SK-N-MC (cell line): ENCODE data around the gene PTPN21.

ENCODE experiments used
- DNase-seq: peaks from one replicate; pipeline ENCODE4 v3.0.0-alpha.2; 2011; ENCODE audit warnings: low read depth, low spot score
- H3K27ac ChIP-seq: fragments of 200-600 bp; sonication (generic); 2 replicates; pipeline ENCODE4 v1.5.1; 2016; ENCODE audit warnings: mixed run types
- H3K36me3 ChIP-seq: fragments of 200-600 bp; sonication (generic); 2 replicates; pipeline ENCODE4 v1.6.1; 2017; ENCODE audit warnings: antibody characterized with exemption, low read length, mixed read lengths; ENCODE audit not compliant: insufficient read depth
- H3K4me3 ChIP-seq: fragments of 200-600 bp; sonication (generic); 2 replicates; pipeline ENCODE4 v1.5.1; 2016
- H3K9ac ChIP-seq: fragments of 200-600 bp; sonication (generic); 2 replicates; pipeline ENCODE4 v1.8.0; 2017; ENCODE audit warnings: mixed run types, mixed read lengths; ENCODE audit not compliant: insufficient read length
- H3K9me3 ChIP-seq: fragments of 200-600 bp; sonication (generic); 2 replicates; pipeline ENCODE4 v1.6.1; 2017; ENCODE audit warnings: low read depth, mild to moderate bottlenecking, antibody characterized with exemption, low read length, moderate library complexity, mixed read lengths
- EZH2 ChIP-seq: fragments of 200-600 bp; sonication (generic); IDR thresholded peaks from one replicate; pipeline ENCODE4 v1.6.1; 2017; ENCODE audit warnings: antibody characterized with exemption
- FOXP2 ChIP-seq: optimal IDR thresholded peaks from 2 replicates; pipeline ENCODE3; 2011; ENCODE audit warnings: mild to moderate bottlenecking, moderate library complexity; ENCODE audit not compliant: insufficient read depth; ENCODE audit errors: extremely low read length, control extremely low read depth
- POLR2AphosphoS5 ChIP-seq: IDR thresholded peaks from 2 replicates; pipeline ENCODE4 v1.6.1; 2012; ENCODE audit warnings: mild to moderate bottlenecking, low read depth, low read length, borderline replicate concordance

The PTPN21 gene

GRCh38 chr14:88476214-88476774 is 78.5 kb downstream of the PTPN21 start:
- no peaks in the 10 kb centered on the region for H3K36me3 ChIP-seq
- no peak for DNase-seq
- H3K27ac ChIP-seq, result no peak overlapping the region
- H3K9ac ChIP-seq, result no peak overlapping the region
- TF ChIP-seq FOXP2 (no peak), POLR2AphosphoS5 (no peak), EZH2 (no peak)
- H3K4me3 ChIP-seq, result no peak overlapping the region
- H3K9me3 ChIP-seq, result no peaks in the 10 kb centered on the region

DNA sequence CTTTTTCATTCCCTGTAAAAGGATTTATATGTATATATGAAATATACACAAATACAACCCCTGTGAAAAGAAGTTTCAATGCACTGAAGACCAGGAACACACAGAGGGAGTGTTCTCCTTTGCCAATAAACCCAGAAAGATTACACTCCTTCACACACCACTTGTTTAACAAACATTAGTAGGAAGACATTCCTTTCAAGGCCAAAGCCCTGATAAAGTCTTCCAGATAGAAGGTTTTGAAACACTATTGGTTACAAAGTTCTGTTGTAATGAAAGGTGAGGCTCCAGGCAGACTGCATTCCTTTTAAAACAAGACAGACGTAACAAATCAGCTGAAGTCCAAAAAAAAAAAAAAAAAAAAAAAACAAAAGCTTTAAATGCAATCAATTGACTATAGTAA is 81.0 kb downstream of the PTPN21 start:
- no peak for TF ChIP-seq POLR2AphosphoS5
- TF ChIP-seq FOXP2, result no peak
- TF ChIP-seq EZH2, result no peak
- Histone ChIP-seq H3K27ac (no peak overlapping the region), H3K36me3 (no peaks in the 10 kb centered on the region), H3K4me3 (no peak overlapping the region), H3K9ac (no peak overlapping the region), H3K9me3 (no peaks in the 10 kb centered on the region)
- no peak for DNase-seq

DNA sequence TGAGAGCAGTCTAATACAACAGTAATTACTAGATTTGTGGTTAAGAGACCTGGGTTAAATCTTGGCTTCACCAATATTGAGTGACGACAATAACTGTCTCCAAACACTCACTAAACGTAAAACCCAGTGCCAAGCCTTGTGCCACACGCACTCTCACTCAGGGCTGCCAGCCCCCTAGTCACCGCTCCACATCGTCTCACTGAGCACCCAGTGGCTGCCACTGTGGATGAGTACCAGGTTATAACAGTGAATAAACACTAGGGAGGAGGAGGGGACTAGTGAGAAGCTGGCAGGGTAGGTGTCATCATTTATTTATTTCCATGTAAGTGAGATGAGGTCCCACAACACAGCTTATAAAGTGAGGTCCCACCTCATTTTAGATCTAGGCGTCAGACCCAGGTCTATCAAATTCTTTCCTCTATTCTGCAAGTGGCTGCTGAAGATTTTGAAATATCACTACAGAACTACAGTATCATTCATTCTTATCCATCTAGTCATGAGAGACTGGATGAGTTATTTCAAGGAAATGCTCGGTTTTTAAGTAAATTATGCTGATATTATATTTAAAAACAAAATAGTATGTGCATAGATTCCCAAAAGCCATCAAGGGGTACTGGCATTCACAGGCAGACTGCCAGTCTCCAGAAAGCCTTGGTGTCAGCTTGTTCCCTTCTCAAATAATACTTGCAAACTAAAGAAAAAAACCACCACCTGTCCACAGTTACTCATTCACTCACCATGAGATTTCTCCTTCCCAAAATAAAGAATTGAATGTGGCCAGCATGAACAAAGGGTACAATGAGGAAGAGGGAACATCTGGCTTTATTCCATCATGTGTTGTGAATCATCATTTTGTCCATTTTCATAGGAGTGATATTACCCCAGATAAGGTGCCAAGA is 84.0 kb downstream of the PTPN21 start:
- TF ChIP-seq POLR2AphosphoS5, result no peak
- TF ChIP-seq FOXP2, result no peak
- TF ChIP-seq EZH2, result no peak
- H3K4me3 ChIP-seq, result no peak overlapping the region
- DNase-seq, result no peak
- H3K9me3 ChIP-seq, result no peaks in the 10 kb centered on the region
- H3K27ac ChIP-seq, result no peak overlapping the region
- H3K36me3 ChIP-seq, result no peaks in the 10 kb centered on the region
- H3K9ac ChIP-seq, result no peak overlapping the region

DNA sequence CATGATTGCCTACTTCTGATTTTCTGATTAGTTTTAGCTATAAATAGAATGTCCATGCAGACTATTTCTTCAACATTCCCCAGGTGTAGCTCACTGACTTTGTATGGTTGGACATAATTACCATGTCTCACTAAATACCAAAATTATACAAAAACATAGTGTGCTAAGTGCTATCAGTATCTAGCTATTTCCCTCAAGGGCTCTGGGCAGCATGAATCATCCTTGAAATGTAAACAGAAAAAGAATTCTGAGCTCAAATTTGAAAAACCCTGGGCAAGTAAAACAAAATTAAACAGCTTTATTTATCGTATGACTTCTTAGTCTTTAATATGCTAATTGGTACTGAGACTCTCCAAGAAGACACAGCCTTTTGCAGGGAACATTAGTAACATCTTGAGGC is 86.4 kb downstream of the PTPN21 start:
- no peaks in the 10 kb centered on the region for H3K36me3 ChIP-seq
- TF ChIP-seq POLR2AphosphoS5 (no peak), FOXP2 (no peak), EZH2 (no peak)
- no peak for DNase-seq

DNA sequence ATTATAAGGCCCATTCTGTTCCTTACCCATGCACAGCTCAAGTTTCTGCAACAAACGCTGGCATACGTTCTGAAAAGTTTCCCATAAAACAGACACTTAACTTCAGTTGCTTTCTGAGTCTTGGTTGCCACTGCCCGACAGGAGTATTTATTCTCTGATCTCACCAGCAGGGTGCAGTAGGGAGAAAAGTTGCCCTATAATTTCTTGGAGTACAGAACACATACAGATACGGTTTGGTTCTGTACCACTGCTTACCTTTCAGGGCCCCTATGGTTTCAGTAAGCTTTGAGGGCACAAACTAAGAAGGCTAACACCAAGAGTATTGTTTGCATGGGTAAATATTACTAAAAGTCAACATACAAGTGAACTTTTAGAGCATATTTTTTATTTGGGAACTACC is 91.5 kb downstream of the PTPN21 start:
- TF ChIP-seq EZH2, result no peak
- TF ChIP-seq POLR2AphosphoS5, result no peak
- DNase-seq, result no peak
- no peaks in the 10 kb centered on the region for H3K36me3 ChIP-seq
- no peak overlapping the region for H3K9ac ChIP-seq
- no peak overlapping the region for H3K27ac ChIP-seq
- no peak overlapping the region for H3K4me3 ChIP-seq
- no peaks in the 10 kb centered on the region for H3K9me3 ChIP-seq

More for the DNA sequence above, 86.4 kb downstream of the PTPN21 start:
- no peaks in the 10 kb centered on the region for H3K9me3 ChIP-seq
- H3K27ac ChIP-seq, result no peak overlapping the region
- H3K9ac ChIP-seq, result no peak overlapping the region
- H3K4me3 ChIP-seq, result no peak overlapping the region

GRCh38 chr14:88454886-88455285 is 99.9 kb downstream of the PTPN21 start:
- H3K36me3 ChIP-seq, result no peaks in the 10 kb centered on the region
- no peaks in the 10 kb centered on the region for H3K9me3 ChIP-seq
- H3K27ac ChIP-seq, result no peak overlapping the region
- TF ChIP-seq EZH2, result no peak
- no peak for TF ChIP-seq FOXP2
- TF ChIP-seq POLR2AphosphoS5, result no peak
- H3K4me3 ChIP-seq, result no peak overlapping the region
- no peak for DNase-seq
- no peak overlapping the region for H3K9ac ChIP-seq

GRCh38 chr14:88452231-88452630 is 102.6 kb downstream of the PTPN21 start:
- Histone ChIP-seq H3K4me3 (no peak overlapping the region), H3K9me3 (no peaks in the 10 kb centered on the region), H3K9ac (no peak overlapping the region), H3K27ac (no peak overlapping the region), H3K36me3 (no peaks in the 10 kb centered on the region)
- DNase-seq, result no peak
- TF ChIP-seq POLR2AphosphoS5, result no peak
- no peak for TF ChIP-seq EZH2
- TF ChIP-seq FOXP2, result no peak

GRCh38 chr14:88439088-88439487 is 115.7 kb downstream of the PTPN21 start:
- Histone ChIP-seq H3K27ac (no peak overlapping the region), H3K36me3 (no peaks in the 10 kb centered on the region), H3K9ac (no peak overlapping the region), H3K4me3 (no peak overlapping the region), H3K9me3 (no peaks in the 10 kb centered on the region)
- DNase-seq, result no peak
- no peak for TF ChIP-seq FOXP2
- no peak for TF ChIP-seq POLR2AphosphoS5
- no peak for TF ChIP-seq EZH2

DNA sequence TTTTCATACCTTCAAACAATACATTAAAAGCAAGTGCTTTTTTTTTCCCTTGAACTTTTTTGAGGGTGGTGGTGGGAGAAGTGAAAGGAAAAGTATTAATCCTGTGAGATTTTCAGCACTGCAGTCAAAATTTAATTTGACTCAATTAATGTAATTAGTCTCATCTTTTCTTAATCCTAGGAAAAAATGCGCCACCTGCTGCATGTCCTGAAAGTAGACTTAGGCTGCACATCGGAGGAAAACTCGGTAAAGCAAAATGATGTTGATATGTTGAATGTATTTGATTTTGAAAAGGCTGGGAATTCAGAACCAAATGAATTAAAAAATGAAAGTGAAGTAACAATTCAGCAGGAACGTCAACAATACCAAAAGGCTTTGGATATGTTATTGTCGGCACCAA is 117.1 kb downstream of the PTPN21 start:
- Histone ChIP-seq H3K9ac (no peak overlapping the region), H3K36me3 (no peaks in the 10 kb centered on the region), H3K9me3 (no peaks in the 10 kb centered on the region), H3K27ac (no peak overlapping the region), H3K4me3 (no peak overlapping the region)
- TF ChIP-seq POLR2AphosphoS5 (no peak), EZH2 (no peak), FOXP2 (no peak)
- no peak for DNase-seq
